ENCODE results near the gene SYT14. TPM values are rescaled to one million over a fixed set of nuclear protein-coding genes. Genes with fewer than 3 reads are reported as not detected.

SYT14 gene
- total RNA-seq, 1 donor from 2014 or later: 16.1 TPM

DNA sequence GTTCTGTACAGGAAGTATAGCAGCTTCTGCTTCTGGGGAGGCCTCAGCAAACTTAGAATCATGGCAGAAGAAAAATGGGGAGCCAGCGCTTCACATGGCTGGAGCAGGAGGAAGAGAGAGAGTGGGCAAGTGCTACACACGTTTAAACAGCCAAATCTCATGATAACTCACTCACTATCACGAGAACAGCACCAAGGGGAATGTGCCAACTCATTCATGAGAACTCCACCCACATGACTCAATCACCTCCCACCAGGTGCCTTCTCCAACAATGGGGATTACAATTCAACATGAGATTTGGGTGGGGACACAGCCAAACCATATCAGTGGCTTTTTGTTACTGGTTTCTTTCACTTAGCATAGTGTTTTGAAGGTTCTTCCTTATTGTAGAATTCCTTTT lies 138.6 kb downstream of the SYT14 start:
- no peak overlapping the region for H3K4me3 Mint-ChIP-seq
- Histone ChIP-seq H3K79me2 (ENCODE audit: low read depth) (no peaks in the 10 kb centered on the region), H3K4me2 (no peak overlapping the region), H3K9me3 (ENCODE audit: low read depth) (no peaks in the 10 kb centered on the region), H3K4me3 (no peak overlapping the region), H3K4me1 (no peaks in the 10 kb centered on the region), H3K36me3 (no peaks in the 10 kb centered on the region), H2AFZ (replicated peaks) (no peak overlapping the region), H3K27me3 (no peaks in the 10 kb centered on the region), H4K20me1 (ENCODE audit: low read depth) (no peaks in the 10 kb centered on the region), H3F3A (ENCODE audit: low read depth) (no peaks in the 10 kb centered on the region), H3K27ac (no peak overlapping the region), H3K9ac (no peak overlapping the region)
- peaks cover 20% of the 10 kb centered on the region for H3K4me1 Mint-ChIP-seq
- H3K9me3 Mint-ChIP-seq: peaks cover 17% of the 10 kb centered on the region
- H3K27me3 Mint-ChIP-seq (ENCODE audit: insufficient read depth, low read depth): no peaks in the 10 kb centered on the region
- no peak overlapping the region for H3K27ac Mint-ChIP-seq
- no peak for TF ChIP-seq EZH2phosphoT487 (IDR thresholded peaks at IDR 0.05)
- TF ChIP-seq, protein P1, sequence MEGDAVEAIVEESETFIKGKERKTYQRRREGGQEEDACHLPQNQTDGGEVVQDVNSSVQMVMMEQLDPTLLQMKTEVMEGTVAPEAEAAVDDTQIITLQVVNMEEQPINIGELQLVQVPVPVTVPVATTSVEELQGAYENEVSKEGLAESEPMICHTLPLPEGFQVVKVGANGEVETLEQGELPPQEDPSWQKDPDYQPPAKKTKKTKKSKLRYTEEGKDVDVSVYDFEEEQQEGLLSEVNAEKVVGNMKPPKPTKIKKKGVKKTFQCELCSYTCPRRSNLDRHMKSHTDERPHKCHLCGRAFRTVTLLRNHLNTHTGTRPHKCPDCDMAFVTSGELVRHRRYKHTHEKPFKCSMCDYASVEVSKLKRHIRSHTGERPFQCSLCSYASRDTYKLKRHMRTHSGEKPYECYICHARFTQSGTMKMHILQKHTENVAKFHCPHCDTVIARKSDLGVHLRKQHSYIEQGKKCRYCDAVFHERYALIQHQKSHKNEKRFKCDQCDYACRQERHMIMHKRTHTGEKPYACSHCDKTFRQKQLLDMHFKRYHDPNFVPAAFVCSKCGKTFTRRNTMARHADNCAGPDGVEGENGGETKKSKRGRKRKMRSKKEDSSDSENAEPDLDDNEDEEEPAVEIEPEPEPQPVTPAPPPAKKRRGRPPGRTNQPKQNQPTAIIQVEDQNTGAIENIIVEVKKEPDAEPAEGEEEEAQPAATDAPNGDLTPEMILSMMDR (IDR thresholded peaks at IDR 0.05): no peak
- TF ChIP-seq EZH2 (IDR thresholded peaks at IDR 0.05): no peak
- no peak for DNase-seq (ENCODE audit: low spot score)
- H3K36me3 Mint-ChIP-seq: peaks cover 6% of the 10 kb centered on the region

- Mint-ChIP-seq H3K4me1 (no peaks in the 10 kb centered on the region), H3K4me3 (no peak overlapping the region), H3K27me3 (ENCODE audit: insufficient read depth, low read depth) (no peaks in the 10 kb centered on the region), H3K9me3 (peaks cover 11% of the 10 kb centered on the region), H3K36me3 (peaks cover 3% of the 10 kb centered on the region), H3K27ac (no peak overlapping the region)
- no peaks in the 10 kb centered on the region for H4K20me1 ChIP-seq (ENCODE audit: low read depth)
- no peak for DNase-seq (ENCODE audit: low spot score)
- no peak overlapping the region for H3K27ac ChIP-seq
- no peak for TF ChIP-seq EZH2 (IDR thresholded peaks at IDR 0.05)
- TF ChIP-seq, protein P1 (IDR thresholded peaks at IDR 0.05): no peak
- TF ChIP-seq EZH2phosphoT487 (IDR thresholded peaks at IDR 0.05): no peak
- H3F3A ChIP-seq (ENCODE audit: low read depth): no peaks in the 10 kb centered on the region
- no peaks in the 10 kb centered on the region for H3K4me1 ChIP-seq
- no peak overlapping the region for H3K4me2 ChIP-seq
- no peaks in the 10 kb centered on the region for H3K27me3 ChIP-seq
- no peak overlapping the region for H3K9ac ChIP-seq
- no peaks in the 10 kb centered on the region for H3K36me3 ChIP-seq
- no peaks in the 10 kb centered on the region for H3K79me2 ChIP-seq (ENCODE audit: low read depth)
- no peak overlapping the region for H2AFZ ChIP-seq (replicated peaks)
- no peaks in the 10 kb centered on the region for H3K9me3 ChIP-seq (ENCODE audit: low read depth)
- H3K4me3 ChIP-seq: no peak overlapping the region
Measured at GRCh38 chr1:210081494-210081893, 143.5 kb downstream of the SYT14 start.

- Mint-ChIP-seq H3K4me3 (no peak overlapping the region), H3K9me3 (no peaks in the 10 kb centered on the region), H3K27ac (no peak overlapping the region), H3K4me1 (no peaks in the 10 kb centered on the region), H3K36me3 (no peaks in the 10 kb centered on the region), H3K27me3 (ENCODE audit: insufficient read depth, low read depth) (no peaks in the 10 kb centered on the region)
- H3K27ac ChIP-seq: no peak overlapping the region
- H3K27me3 ChIP-seq: no peaks in the 10 kb centered on the region
- no peak for DNase-seq (ENCODE audit: low spot score)
- no peaks in the 10 kb centered on the region for H3K9me3 ChIP-seq (ENCODE audit: low read depth)
- H3K4me2 ChIP-seq: no peak overlapping the region
- no peaks in the 10 kb centered on the region for H3F3A ChIP-seq (ENCODE audit: low read depth)
- no peaks in the 10 kb centered on the region for H3K79me2 ChIP-seq (ENCODE audit: low read depth)
- H4K20me1 ChIP-seq (ENCODE audit: low read depth): no peaks in the 10 kb centered on the region
- no peaks in the 10 kb centered on the region for H3K4me1 ChIP-seq
- H3K9ac ChIP-seq: no peak overlapping the region
- no peak overlapping the region for H2AFZ ChIP-seq (replicated peaks)
- no peaks in the 10 kb centered on the region for H3K36me3 ChIP-seq
- no peak overlapping the region for H3K4me3 ChIP-seq
- TF ChIP-seq, protein P1 (IDR thresholded peaks at IDR 0.05): no peak
- TF ChIP-seq EZH2phosphoT487 (IDR thresholded peaks at IDR 0.05): no peak
Measured at GRCh38 chr1:210085359-210085758, 147.3 kb downstream of the SYT14 start.

All from neural progenitor cell (in vitro differentiated cells).